SK-N-MC (cell line): ENCODE results near the gene ADAM10.

Experiments
- EZH2 ChIP-seq: fragments of 200-600 bp; sonication (generic); IDR thresholded peaks from one replicate; pipeline ENCODE4 v1.6.1; 2017; ENCODE audit warnings: antibody characterized with exemption
- FOXP2 ChIP-seq: optimal IDR thresholded peaks from 2 replicates; pipeline ENCODE3; 2011; ENCODE audit warnings: mild to moderate bottlenecking, moderate library complexity; ENCODE audit not compliant: insufficient read depth; ENCODE audit errors: extremely low read length, control extremely low read depth
- POLR2AphosphoS5 ChIP-seq: IDR thresholded peaks from 2 replicates; pipeline ENCODE4 v1.6.1; 2012; ENCODE audit warnings: mild to moderate bottlenecking, low read depth, low read length, borderline replicate concordance

GRCh38 chr15:58678683-58679082 is 70.8 kb downstream of the ADAM10 start:
- no peak for TF ChIP-seq EZH2
- no peak for TF ChIP-seq POLR2AphosphoS5
- TF ChIP-seq FOXP2: no peak
